Fibroblast of pulmonary artery (primary cell): Measurements from ENCODE around the gene CERS1.

Experiments used
- DNase-seq: peaks from one replicate; pipeline ENCODE4 v3.0.0-alpha.2; 2010; ENCODE audit warnings: low read depth
- H3K4me3 ChIP-seq: replicated peaks from 2 replicates; pipeline ENCODE4 v1.5.1; 2011; ENCODE audit warnings: low read depth, mild to moderate bottlenecking, control low read depth, low read length, moderate library complexity
- CTCF ChIP-seq: IDR thresholded peaks from 2 replicates; pipeline ENCODE4 v1.5.1; 2011; ENCODE audit warnings: mild to moderate bottlenecking, control low read depth, low read length, inconsistent platforms; ENCODE audit errors: missing control alignments

Gene CERS1

GRCh38 chr19:18842166-18842565 is 53.8 kb downstream of the CERS1 start:
- no peak for DNase-seq
- H3K4me3 ChIP-seq, result no peak overlapping the region
- no peak for TF ChIP-seq CTCF

- no peak overlapping the region for H3K4me3 ChIP-seq
- no peak for TF ChIP-seq CTCF
- no peak for DNase-seq
These were observed 54.6 kb downstream of the CERS1 start for GRCh38 chr19:18841400-18841799.

GRCh38 chr19:18840288-18841267 is 55.4 kb downstream of the CERS1 start:
- TF ChIP-seq CTCF, result no peak
- H3K4me3 ChIP-seq, result no peak overlapping the region
- no peak for DNase-seq

- TF ChIP-seq CTCF, result no peak
- H3K4me3 ChIP-seq, result no peak overlapping the region
- DNase-seq, result no peak
These were observed 56.3 kb downstream of the CERS1 start for GRCh38 chr19:18839465-18840287.

GRCh38 chr19:18834644-18834984 is 61.3 kb downstream of the CERS1 start:
- no peak for DNase-seq
- H3K4me3 ChIP-seq, result peak overlapping the region; percentile 69
- no peak for TF ChIP-seq CTCF

- no peak for DNase-seq
- TF ChIP-seq CTCF, result no peak
These were observed 61.9 kb downstream of the CERS1 start for GRCh38 chr19:18833849-18834643.

More at GRCh38 chr19:18833849-18834643, 61.9 kb downstream of the CERS1 start:
- peak overlapping the region; percentile 69 for H3K4me3 ChIP-seq
